ENCODE measurements around the gene TDRD3.

- no peak for TF ChIP-seq TAF1 (conservative IDR thresholded peaks at IDR 0.05)
- TF ChIP-seq YY1 (IDR thresholded peaks at IDR 0.05) = no peak
- no peak for TF ChIP-seq CTCF (IDR thresholded peaks at IDR 0.05; ENCODE audit: low read depth, low read length, missing input control)
- TF ChIP-seq SP1 (IDR thresholded peaks at IDR 0.05) = peak; percentile 28
- TF ChIP-seq GABPA (IDR thresholded peaks at IDR 0.05 in 1 of 2, conservative IDR thresholded peaks at IDR 0.05 in 1 of 2) = no peak
- no peak for TF ChIP-seq REST (IDR thresholded peaks at IDR 0.05)
- no peak for TF ChIP-seq ATF3 (IDR thresholded peaks at IDR 0.05)
- no peak for TF ChIP-seq FOXA1 (IDR thresholded peaks at IDR 0.05)
- TF ChIP-seq JUND (IDR thresholded peaks at IDR 0.05) = no peak
- no peak for TF ChIP-seq RAD21 (IDR thresholded peaks at IDR 0.05)
- TF ChIP-seq ZBTB33 (IDR thresholded peaks at IDR 0.05) = no peak
- TF ChIP-seq MAX (IDR thresholded peaks at IDR 0.05) = no peak
These were observed 17.2 kb downstream of the TDRD3 start for GRCh38 chr13:60414177-60414576.

Data from liver (tissue), 3 donors.